HG03432 (cell line): ENCODE results near the gene ZNF358.

Experiments
- ATAC-seq: cut with Tn5 transposase; IDR thresholded peaks from one replicate; pipeline ENCODE4 v1.9.1; 2021; ENCODE audit warnings: mild to moderate bottlenecking, moderate library complexity; ENCODE audit not compliant: unreplicated experiment

Gene ZNF358

GRCh38 chr19:7554990-7555864 is 39.3 kb downstream of the ZNF358 start:
- no peak for ATAC-seq

GRCh38 chr19:7556696-7557315 is 40.9 kb downstream of the ZNF358 start:
- no peak for ATAC-seq

GRCh38 chr19:7558667-7559066 is 42.8 kb downstream of the ZNF358 start:
- ATAC-seq, result no peak

- no peak for ATAC-seq
Measured at GRCh38 chr19:7559102-7559501, 43.2 kb downstream of the ZNF358 start.

- ATAC-seq, result no peak
Measured at GRCh38 chr19:7560255-7560654, 44.4 kb downstream of the ZNF358 start.

- no peak for ATAC-seq
Measured at GRCh38 chr19:7561325-7561724, 45.4 kb downstream of the ZNF358 start.

- ATAC-seq, result no peak
Measured at GRCh38 chr19:7562646-7563393, 46.9 kb downstream of the ZNF358 start.

- ATAC-seq, result no peak
Measured at GRCh38 chr19:7564866-7565265, 49.0 kb downstream of the ZNF358 start.

GRCh38 chr19:7565332-7565731 is 49.4 kb downstream of the ZNF358 start:
- ATAC-seq, result no peak
